HTR-8/SVneo (cell line): ENCODE results near the gene NOL3.

Experiments used
- DNase-seq: peaks from one replicate; pipeline ENCODE4 v3.0.0; 2011; ENCODE audit warnings: low spot score, mixed read lengths; ENCODE audit not compliant: insufficient read length
- FAIRE-seq: peaks from 2 replicates; lab custom pipeline; 2011; peaks lifted over from hg19 to GRCh38; lab: Jason Lieb, UNC

Gene NOL3

DNA sequence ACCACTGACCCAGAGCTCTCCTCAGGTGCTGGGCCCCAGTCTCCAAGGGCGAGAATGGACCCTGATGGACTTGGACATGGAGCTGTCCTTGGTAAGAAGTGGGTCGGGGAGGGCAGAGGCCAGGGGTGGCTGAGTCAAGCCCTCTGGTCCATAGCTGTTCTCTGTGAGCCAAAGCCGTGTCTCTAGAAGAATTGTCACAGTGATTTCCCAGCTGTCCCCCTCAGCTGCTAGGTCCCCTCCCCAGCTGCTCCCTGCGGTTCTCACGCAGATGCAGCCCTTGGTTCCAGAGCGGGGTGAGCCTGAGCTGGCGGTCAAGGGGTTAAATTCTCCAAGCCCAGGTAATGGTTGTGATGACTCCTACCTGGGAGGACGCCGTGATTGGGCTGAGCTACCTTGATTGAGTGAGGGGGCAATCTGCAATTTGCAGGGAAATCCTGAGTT, 1.3 kb upstream of the NOL3 start:
- FAIRE-seq (no peak), DNase-seq (no peak)

DNA sequence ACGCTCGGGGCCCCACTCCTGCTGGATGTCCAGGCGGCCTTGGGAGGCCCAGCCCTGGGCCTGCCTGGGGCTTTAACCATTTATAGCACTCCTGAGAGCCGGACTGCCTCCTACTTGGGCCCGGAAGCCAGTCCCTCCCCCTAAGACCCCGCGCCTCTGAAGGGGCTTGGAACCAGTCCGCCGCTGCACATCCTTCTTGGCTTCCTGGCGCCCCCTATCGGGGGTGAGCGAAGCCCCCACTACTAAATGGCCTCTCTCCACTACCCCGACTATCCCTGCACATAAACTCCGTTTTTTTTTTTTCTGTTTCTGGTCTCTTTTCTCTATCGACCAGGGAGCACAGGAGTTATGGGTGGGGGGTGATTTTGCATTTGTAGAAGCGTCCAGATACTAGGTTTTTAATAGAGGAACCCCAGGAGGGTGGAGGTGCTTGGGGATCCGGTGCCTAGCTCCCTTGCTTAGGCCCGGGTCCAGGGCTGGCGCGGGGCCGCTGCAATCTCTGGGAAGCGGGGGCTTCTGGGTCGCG, 633 bp upstream of the NOL3 start:
- FAIRE-seq, result no peak
- DNase-seq, result no peak

GRCh38 chr16:67170949-67171649, 761 bp downstream of the NOL3 start:
- FAIRE-seq (no peak), DNase-seq (no peak)

GRCh38 chr16:67173323-67173722, 3.0 kb downstream of the NOL3 start:
- no peak for FAIRE-seq
- DNase-seq, result no peak

DNA sequence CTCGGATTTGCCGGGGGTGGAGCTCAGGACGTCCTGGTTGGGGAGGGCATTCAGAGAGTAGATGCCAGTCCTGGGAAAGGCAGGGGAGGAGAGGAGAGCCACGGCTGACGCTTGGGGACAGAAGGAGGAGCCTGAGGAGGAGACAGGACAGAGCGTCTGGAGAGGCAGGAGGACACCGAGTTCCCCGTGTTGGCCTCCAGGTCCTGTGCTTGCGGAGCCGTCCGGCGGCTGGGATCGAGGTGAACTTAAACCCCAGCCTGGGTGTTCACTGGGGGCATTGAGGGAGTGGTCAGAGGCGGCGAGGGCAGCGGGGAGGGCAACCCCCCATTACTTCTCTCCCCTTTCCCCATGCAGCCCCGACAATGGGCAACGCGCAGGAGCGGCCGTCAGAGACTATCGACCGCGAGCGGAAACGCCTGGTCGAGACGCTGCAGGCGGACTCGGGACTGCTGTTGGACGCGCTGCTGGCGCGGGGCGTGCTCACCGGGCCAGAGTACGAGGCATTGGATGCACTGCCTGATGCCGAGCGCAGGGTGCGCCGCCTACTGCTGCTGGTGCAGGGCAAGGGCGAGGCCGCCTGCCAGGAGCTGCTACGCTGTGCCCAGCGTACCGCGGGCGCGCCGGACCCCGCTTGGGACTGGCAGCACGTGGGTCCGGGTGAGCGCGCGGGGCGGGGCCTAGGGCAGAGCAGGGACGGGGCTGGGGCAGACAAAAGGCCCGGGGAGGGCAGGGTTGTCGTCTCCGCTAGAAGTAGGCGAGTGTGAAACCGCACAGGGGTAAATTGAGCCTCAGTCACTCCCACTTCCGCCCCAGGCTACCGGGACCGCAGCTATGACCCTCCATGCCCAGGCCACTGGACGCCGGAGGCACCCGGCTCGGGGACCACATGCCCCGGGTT, 3.7 kb downstream of the NOL3 start:
- DNase-seq (peak; percentile 73), FAIRE-seq (peak; percentile 96)

GRCh38 chr16:67174706-67175231, 4.4 kb downstream of the NOL3 start:
- FAIRE-seq, result no peak
- DNase-seq, result no peak

DNA sequence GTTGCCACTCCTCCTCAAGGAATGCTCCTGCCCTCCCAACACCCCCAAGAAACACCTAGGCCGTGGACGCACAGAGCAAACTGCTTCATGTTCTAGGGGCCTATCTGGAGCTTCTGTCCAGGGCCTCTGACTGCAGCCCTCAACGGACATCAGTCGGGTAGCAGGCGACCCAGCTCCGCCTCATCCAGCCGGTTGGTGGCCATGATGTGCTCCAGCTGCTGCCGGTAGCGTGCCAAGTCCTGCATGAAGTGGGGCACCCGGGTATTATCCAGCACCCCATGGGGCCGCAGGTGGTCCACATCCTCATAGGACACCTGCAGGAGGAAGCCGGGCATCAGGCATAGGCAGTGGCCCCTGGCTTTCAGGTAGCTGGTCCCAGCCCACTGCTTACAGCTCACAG, 6.3 kb downstream of the NOL3 start:
- FAIRE-seq (no peak), DNase-seq (no peak)

GRCh38 chr16:67177743-67178699, 7.7 kb downstream of the NOL3 start:
- FAIRE-seq, result peak; percentile 67
- DNase-seq, result no peak

DNA sequence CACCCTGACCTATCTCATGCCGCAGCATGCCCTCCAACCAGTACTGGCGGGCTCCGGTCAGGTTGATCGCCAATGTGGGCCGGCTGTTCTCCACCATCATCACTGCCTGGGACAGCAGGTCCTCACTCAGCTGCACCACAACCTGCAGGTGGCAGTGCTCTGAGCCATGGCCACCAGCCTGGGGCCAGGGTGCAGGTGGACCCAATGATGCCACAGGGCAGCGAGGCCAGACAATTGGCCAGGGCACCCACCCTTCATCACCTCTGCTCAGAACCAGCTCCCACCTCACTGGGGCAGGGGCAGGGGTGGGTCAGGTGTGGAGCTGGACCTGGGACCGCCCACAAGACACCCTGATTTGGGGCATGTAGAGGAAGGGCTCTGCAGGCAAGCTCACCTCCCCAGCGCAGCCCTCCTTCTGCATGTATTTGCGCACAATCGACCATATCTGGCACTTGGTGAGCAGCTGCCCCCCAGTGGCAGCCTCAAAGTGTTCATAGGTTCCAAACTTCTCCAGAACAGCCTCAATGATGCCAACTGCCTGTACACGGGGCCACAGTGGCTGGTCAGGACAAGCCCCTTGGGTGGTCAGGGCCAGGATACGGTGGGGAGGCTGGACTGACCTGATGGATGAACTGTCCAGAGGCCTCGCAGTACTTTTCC, 9.2 kb downstream of the NOL3 start:
- FAIRE-seq, result no peak
- DNase-seq, result no peak

GRCh38 chr16:67180166-67180565, 9.8 kb downstream of the NOL3 start:
- peak; percentile 28 for FAIRE-seq
- no peak for DNase-seq

DNA sequence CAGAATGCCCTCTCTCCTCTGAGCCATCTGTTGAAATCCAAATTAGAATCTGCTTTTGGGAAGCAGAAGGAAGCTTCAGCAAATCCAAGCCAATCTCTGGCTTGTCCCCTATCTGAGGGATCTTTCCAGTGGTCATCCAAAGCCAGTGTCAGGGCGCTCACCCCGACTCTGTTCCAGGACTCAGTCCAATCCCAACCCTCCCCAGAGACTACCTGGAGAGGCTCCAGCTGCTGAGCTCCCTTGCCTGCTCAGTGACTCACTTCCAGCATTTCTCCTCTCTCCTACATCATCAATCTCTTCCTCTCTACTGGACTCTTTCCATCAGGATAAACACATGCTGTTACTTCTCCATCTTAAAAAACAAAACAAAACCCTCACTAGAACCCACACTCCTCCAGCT, 11.0 kb downstream of the NOL3 start:
- DNase-seq, result no peak
- FAIRE-seq, result no peak

DNA sequence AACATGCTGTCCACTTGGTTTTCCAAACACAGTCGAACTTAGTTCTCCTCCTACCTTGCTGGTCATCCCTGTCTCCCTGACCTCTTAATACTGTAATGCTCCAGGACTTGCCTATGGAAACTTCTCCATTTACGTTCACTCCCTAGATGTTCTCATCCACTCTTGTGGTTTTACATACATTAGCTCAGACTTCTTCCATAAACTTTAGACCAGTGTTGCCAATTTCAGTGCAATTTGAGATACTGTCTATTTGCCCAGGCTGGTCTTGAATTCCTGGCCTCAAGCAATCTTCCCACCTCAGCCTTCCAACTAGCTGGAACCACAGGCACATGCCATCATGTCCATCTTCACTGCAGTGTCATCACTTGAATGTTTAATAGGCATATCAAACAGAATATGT, 11.9 kb downstream of the NOL3 start:
- FAIRE-seq, result peak; percentile 26
- no peak for DNase-seq

DNA sequence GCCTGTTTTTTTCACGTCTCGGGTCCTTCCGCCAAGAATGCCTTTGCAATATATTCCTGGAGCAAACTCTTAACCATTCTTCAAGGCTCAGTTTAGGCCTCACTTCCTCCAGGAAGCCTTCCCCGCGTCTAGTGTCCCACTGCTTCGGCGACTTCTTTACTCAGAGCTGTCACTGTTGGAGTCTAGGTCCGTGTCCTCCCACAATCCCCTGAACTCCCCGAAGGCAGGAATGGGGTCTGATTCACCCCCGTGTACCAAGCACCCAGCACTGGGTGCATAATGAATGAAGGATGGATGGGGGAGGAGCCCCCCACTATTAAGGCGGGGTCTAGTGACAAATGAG, 12.9 kb downstream of the NOL3 start:
- FAIRE-seq (no peak), DNase-seq (no peak)

DNA sequence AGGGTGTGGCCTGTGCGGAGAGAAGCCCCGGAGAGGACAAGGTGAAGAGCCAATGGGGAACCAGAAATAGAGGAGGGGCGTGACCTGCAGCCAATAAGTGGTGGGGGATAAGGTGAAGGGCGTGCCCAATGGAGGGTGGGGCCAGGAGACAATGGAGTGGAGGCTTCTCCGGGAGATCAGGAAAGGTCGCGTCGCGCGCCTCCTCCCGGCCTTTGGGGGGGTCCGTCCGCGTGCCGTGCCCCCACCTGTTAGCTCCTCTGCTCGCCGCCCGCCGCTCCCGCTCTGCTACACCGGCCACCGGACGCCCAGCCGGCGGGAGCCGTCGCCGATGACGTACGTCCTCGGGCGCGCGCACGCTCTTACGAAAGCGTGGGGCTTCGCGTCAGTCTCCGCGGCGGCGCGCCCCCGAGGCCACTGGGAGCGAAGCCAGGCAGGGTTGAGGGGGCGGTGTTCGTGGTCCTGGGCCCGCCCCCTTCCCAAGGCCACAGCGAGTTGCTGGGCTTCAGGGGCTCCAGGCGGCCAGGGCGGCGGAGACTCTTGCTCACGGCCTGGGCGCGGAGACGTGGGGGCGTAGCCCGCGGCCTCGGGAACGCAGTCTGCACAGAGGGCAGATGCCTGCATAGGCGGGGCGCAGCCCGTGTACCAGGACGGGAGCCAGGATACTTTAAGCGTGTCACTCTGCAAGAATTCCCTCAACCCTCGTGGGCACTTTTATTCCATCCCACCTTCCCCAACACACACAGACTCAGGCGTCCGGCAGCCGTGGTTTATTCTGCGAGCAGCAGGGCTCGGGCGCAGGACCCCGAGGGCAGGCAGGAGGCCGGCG, 13.5 kb downstream of the NOL3 start, which contains the start of gene MATCAP1:
Gene MATCAP1 (minus strand): TSS at position 337 of the 826 bp plus-strand sequence. CDS start 3,353 bp downstream, outside the sequence.
- peak; percentile 99 for FAIRE-seq
- peak; percentile 99 for DNase-seq

GRCh38 chr16:67184453-67184994, 14.2 kb downstream of the NOL3 start:
- DNase-seq (no peak), FAIRE-seq (no peak)

GRCh38 chr16:67184995-67185650, 14.8 kb downstream of the NOL3 start:
- peak; percentile 79 for DNase-seq
- FAIRE-seq, result peak; percentile 98

GRCh38 chr16:67185651-67186134, 15.4 kb downstream of the NOL3 start:
- FAIRE-seq (no peak), DNase-seq (no peak)
